GM21717 (cell line): Measurements from ENCODE around the gene BAZ1B.
A peak's percentile ranks its signal among the peaks of the same experiment; 100 is the strongest.
"Not testable (repeated sequence)": the region's sequence is repeated elsewhere in the genome, so short reads cannot be mapped to it uniquely, and the experiment has no call there.

Experiments used
- ATAC-seq: cut with Tn5 transposase; IDR thresholded peaks from one replicate; pipeline ENCODE4 v1.9.1; 2021; ENCODE audit warnings: mild to moderate bottlenecking, moderate library complexity; ENCODE audit not compliant: unreplicated experiment

BAZ1B gene, protein sequence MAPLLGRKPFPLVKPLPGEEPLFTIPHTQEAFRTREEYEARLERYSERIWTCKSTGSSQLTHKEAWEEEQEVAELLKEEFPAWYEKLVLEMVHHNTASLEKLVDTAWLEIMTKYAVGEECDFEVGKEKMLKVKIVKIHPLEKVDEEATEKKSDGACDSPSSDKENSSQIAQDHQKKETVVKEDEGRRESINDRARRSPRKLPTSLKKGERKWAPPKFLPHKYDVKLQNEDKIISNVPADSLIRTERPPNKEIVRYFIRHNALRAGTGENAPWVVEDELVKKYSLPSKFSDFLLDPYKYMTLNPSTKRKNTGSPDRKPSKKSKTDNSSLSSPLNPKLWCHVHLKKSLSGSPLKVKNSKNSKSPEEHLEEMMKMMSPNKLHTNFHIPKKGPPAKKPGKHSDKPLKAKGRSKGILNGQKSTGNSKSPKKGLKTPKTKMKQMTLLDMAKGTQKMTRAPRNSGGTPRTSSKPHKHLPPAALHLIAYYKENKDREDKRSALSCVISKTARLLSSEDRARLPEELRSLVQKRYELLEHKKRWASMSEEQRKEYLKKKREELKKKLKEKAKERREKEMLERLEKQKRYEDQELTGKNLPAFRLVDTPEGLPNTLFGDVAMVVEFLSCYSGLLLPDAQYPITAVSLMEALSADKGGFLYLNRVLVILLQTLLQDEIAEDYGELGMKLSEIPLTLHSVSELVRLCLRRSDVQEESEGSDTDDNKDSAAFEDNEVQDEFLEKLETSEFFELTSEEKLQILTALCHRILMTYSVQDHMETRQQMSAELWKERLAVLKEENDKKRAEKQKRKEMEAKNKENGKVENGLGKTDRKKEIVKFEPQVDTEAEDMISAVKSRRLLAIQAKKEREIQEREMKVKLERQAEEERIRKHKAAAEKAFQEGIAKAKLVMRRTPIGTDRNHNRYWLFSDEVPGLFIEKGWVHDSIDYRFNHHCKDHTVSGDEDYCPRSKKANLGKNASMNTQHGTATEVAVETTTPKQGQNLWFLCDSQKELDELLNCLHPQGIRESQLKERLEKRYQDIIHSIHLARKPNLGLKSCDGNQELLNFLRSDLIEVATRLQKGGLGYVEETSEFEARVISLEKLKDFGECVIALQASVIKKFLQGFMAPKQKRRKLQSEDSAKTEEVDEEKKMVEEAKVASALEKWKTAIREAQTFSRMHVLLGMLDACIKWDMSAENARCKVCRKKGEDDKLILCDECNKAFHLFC (N-terminal part only)

DNA sequence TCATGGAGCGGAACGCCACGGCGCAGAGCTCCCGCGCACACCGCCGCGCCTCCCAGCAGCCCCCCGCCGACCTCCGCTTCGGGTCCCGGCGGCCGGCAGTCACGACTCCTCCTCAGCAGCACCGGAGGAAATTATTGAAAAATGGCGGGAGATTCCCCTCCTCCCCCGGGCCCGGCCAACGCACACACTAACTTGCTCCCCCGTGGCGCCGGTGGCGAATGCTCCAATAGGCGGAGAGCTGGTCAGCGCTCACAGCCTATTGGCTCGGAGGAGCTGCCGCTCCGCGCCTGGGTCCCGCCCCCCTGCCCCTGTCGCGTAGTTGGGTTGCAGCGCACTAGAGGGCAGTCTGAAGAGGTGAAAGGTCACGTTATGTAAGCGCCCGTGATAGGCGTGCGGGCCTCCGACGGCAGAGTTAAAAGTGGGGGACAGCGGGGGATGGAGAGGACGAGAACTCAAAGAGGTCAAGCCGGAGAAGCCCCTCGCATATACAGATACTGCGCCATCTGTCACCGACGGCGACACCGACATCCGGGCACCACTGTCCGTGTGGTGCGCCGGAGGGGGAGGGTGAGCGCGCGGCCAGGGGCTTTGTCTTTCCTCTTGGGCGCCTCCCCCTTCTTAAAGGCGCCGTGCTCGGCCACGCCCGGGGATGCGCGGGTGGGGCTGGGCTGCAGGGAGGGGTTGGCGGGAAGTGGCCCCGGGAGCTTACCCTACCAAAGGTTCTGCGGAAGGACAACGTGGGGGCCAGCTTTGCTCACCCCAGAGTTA lies at the start of gene BAZ1B:
BAZ1B (minus strand) TSS at position 189 of the 768 bp plus-strand sequence. CDS start 360 bp downstream, outside the sequence.
- ATAC-seq = peak; percentile 83

DNA sequence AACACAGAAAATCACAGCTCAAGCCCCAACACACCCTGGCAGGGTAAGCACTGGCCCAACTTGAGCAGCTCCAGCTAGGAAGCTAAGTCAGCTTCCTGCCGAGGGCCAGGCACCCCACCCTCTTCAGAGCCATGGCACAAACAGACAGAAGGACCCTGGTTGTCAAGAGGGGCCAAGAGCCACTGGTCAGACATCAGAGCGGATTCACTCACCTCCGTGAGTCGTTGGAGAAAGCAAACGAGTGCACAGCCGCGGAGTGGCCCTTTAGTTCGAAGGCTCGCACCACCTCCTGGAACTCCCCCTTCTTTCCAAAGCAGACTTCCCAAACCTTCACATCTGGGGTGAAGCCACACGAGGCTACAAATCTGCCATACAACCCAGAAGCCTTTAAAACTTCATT lies 48.9 kb upstream of the BAZ1B start:
- ATAC-seq = no peak

DNA sequence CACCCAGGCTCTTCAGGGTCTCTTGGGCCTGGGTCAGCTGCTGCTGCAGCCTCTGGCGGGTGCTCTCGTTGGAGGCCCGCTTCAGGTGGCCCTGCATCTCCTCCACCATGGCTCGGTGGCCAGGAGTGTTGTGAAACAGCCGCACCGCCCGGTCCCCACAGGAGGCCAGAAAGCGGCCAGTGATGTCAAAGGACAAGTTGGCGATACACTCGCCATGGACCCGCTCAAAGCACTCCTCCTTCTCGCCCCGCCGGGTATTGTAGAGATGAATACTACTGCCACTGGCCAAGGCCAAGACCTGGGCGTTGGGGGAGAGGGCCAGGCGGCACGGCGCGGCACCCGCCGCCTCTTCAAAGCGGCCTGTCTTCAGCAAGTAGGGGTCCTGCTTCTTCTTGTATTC lies 48.4 kb upstream of the BAZ1B start:
- ATAC-seq = no peak

DNA sequence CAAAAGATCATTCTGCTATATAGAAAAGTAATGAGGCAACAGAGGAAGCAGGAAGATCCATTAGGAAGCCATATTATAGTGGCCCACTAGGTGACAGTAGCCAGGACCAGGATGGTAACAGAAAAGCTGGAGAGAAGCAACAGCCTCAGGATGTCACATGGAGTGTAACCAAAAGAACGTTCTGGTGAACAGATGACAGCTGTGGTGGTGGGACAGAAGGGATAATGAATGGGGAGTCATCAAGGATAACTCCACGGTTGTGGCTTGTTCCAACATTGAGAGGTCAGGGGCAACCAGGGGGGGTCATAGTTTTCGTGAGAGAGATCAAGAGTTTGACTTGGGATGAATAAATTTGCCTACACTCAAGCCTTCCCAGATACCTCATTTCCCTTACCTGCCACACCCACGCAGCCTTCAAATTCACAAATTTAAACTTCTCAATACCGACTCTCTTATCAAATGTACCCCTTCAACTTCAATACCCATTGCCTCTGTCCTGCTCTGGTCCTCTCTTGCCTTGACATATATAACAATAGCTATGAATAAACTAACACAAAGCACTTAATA lies 47.0 kb upstream of the BAZ1B start:
- no peak for ATAC-seq

DNA sequence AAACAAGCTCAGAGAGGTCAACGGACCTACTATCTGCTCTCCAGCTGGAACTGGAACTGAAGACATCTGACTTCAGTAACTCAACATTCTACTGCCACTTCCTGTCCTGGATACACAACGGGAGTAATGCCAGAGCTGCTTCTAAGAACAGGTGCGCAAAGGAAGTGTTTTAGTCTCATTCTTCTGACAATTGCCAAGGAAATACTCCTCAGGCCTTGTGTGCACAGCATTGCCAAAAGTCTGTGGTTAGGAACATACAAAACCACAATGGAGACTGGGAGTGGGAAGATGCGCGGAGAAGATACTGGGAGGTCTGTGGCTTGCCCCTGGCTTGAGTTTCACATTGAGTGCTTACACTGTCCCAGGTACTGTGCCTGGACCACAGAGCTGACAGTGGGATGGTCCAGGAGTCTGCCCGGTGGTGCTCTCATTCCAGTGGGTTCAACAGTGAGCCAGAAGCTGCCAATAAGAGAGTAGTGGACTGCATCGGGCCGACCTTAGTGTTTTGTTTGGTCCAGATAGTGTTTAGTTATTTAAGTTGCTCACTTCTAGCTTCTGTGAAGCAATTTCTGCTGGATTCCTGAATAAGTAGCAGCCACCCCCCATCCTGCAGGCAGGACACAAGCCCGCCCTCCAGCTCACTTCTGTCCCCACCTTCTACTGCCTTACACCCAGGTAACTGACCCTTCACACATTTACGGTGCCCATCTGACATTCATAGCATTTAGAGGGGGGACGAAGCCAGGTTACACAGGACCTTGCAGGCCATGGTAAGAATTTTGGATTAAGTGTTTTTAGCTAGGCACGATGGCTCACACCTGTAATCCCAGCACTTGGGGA lies 46.0 kb upstream of the BAZ1B start:
- ATAC-seq = no peak

DNA sequence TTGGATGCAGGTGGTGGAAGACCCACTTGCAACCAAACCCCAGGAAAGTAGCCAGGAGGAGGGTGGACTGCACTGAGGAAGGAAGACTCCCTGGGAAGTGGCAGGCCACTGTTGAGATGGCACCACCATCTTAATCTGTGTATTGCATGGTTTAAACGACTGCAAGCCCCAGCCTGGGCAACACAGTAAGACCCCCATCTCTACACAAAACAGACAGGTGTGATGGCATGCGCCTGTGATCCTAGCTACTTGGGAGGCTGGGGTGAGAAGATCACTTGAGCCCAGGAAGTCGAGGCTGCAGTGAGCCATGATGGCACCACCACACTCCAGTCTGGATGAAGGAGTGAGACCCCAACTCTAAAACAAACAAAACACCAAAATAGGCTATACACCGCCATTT lies 45.0 kb upstream of the BAZ1B start:
- no peak for ATAC-seq

DNA sequence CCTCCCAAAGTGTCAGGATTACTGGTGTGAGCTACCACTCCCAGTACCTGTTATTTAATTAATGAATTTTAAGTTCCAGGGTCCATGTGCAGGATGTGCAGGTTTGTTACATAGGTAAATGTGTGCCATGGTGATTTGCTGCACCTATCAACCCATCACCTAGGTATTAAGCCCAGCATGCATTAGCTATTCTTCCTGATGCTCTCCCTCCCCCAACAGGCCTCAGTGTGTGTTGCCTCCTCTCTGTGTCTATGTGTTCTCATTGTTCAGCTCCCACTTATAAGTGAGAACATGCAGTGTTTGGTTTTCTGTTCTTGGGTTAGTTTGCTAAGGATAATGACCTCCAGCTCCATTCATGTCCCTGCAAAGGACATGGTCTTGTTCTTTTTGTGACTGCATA lies 44.3 kb upstream of the BAZ1B start:
- not testable (repeated sequence) for ATAC-seq

DNA sequence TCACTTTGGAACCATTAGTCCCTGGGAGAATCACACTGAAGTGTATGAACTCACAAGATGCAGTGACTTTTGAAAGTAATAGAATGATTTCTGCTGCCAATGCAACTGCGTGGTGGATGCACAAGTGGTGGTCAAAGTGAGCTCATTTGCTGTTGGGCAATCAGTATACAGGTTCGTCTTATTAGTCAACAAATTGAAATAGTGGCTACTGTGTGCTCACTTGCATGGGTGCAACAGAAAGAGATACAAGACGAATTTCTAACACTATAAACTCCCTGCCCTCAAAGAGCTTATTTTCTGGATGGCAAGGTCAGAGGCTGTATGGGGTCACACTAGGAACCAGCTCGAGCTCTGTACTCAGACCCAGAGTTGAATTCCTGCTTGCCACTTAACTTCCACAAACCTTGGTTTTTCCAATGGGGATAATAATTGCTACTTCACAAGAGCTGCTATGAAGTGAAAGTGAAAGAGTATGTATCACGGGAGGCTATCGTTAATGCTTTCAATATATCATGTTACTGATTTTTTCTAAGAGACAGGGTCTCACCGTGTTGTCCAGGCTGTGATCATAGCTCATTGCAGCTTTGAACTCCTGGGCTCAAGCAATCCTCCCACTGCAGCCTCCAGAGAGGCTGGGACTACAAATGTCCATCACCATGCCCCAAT lies 43.7 kb upstream of the BAZ1B start:
- ATAC-seq = no peak

DNA sequence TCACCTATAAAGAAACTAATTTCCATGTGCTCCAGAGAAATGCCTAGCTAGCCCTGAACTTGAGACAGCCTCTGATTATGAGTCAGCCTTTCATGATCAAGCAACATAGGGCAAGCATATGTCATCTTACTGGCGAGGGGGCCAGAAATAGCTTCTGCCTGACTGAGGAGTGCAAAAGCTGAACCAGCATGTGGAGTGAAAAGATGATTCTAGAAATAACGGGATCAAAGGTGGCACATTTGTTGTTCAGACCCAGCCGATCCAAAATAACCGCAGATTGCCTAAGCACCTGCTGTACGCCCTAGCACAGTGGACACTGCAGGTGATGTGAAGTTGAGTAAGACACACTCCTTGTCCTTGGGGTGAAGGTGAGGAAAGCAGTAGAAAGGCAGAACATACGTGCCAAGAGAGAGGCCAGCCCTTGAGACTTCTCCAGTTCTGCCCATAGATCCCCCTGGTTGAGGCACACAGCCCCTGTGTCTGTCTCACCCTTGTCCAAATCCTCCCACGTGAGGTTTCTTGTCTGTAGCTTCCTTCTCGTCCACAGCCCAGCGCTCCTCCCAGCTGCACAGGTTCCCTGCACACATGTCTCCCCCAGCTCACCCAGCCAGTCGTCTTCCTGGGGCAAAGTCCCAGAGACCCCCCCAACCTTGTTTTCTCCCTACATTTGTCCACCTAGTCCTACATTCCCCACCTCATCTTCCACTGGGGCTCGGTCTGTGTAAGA lies 38.2 kb upstream of the BAZ1B start:
- no peak for ATAC-seq

DNA sequence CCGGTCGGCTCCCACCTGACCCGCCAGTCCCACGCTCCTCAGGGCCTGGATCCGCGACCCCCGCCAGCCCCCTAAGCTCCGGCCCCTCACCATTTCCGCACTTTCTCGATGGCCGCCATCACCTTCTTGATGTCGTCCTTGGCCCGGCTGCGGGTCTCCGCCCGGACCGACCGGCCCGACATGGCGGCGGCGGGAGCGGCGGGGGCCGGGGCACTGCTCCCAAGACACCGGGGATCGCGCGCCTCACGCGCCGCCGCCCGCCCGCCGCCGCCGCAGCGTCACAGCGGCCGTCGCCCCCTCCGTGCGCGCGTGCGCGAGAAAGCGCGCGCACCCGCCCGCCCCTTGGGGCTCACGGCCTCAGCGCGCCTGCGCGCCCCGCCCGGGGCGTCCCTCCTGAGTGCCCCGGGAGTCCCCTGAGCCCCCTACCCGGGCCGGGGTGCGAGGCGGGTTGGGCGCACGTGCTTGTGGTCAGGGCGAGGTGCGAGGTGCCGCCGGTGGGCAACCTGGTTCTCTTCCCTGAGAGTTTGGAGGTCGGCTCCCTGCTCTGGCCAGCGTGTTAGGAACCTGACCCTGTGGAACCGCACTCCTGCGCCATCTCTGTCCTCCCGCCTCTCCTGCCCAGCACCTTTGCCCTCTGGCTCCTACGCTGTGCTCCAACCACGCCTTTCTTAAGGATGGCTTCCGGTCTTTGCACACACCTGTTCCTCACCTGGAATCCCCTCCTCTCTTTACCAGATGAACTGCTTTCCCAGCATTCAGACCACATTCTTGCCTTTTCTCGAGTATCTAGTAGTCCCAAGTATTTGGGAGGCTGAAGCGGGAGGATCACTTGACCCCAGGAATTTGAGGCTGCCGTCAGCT lies 35.5 kb upstream of the BAZ1B start, which contains the start of gene BCL7B:
BCL7B (minus strand) TSS at position 294 of the 861 bp plus-strand sequence; CDS start at position 182, 112 bp downstream.
- peak; percentile 43 for ATAC-seq

DNA sequence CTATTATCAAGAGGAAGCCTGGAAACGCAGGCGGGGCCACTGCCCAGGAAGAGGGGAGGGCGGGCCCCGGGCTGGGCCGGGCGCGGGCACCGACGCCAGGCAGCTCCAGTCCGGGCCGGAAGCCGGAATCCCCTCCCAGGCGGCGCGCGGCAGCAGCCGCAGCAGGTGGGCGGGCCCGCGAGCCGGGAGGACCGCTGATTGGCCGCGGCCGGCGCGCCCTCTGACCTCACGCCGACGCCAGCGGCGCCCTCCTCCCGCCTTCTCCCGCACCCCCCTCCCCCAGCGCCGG lies 35.0 kb upstream of the BAZ1B start:
- ATAC-seq = peak; percentile 87

DNA sequence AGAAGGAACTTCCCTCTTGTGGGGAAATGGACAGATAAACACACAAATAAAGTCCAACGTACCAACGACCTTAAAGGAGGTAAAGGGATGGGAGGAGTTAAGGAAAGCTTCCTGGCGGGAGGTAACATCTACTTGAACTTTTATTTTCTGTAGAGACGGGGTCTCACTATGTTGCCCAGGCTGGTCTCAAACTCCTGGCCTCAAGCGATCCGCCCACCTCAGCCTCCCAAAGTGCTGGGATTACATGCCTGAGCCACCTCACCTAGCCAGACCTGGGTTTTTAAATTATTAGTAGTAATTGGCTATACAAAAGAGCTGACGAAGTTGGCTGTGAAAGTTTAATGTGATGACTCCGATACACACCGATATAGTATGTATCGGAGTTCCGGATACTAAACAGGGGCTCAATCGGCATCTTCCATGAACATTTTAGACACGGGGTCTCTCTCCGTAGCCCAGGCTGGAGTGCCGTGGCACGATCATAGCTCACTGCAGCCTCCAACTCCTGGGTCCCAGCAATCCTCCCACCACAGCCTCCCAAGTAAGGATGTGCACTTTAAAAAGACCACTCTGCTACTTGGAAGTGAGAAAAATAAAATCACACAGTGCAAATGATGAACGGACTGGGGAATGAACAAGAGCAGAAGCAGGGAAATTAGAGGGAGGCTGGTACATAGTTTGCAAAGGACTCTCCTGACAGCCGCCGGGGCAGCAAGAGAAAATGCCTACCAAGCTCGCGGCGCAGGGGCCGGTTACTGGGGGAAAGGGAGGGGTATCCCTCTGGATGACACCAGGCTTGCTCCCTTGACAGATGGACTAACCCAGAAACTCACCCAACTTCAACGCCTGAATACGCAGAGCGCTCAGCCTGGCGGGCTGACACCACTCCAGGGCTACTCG lies 34.4 kb upstream of the BAZ1B start:
- no peak for ATAC-seq

DNA sequence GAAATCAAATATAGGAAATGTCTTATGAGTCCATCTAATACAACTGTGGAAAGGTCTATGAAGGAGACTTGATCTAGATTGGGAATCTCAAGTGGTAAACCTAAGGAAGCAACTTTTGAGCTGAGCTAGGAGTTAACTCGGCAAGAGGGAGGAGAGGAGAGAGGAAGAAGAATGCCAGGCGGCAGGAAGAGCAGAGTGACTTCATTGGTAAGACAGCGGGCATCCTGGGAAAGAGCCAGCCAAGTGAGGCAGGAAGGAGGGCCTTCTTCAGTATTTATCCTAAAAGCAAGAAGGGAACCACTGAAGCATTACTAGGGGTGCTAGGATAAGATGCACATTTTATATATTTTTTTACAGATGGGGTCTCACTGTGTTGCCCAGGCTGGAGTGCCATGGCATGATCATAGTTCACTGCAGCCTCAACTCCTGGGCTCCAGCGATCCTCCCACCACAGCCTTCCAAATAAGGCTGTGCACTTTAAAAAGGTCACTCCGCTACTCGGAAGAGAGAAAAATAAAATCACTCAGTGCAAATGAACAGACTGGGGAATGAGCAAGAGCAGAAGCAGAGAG lies 33.4 kb upstream of the BAZ1B start:
- no peak for ATAC-seq

DNA sequence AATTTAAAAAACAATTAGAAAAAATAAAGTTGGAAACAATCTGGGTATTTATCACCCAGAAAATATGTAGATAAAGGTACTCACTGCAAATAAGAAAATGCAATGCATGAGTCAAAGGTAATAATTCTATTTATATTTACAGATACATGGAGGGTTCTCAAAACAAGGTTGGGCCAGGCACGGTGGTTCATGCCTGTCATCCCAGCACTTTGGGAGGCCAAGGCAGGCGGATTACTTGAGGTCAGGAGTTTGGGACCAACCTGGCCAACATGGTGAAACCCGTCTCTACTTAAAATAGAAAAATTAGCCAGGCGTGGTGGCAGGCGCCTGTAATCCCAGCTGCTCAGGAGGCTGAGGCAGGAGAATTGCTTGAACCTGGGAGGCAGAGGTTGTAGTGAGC lies 28.0 kb upstream of the BAZ1B start:
- not testable (repeated sequence) for ATAC-seq

DNA sequence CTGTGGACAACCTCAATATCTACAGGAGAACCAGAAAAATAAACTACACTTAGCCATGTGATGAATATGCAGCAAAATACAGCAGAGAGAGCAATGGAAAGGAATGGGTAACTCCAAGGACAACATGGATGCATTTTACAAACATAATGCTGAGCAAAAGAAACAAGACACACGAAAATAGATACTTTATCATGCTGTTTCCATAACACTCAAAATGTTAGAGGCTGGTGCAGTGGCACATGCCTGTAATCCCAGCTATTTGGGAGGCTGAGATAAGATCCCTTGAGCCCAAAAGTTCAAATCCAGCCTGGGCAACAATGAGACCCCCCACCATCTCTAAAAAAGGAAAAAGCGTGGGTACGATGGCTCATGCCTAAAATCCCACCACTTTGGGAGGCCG lies 27.1 kb upstream of the BAZ1B start:
- no peak for ATAC-seq

DNA sequence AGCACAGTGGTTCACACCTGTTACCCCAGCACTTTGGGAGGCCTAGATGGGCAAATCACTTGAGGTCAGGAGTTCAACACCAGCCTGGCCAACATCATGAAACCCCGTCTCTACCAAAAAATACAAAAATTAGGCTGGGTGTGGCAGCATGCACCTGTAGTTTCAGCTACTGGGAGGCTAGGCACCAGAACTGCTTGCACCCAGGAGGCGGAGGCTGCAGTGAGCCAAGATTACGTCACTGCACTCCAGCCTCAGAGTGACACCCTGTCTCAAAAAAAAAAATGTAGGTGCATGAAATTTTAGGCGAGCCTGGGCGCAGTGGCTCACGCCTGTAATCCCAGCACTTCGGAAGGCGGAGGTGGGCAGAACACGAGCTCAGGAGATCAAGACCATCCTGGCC lies 25.7 kb upstream of the BAZ1B start:
- no peak for ATAC-seq
